Astrocyte of the spinal cord (primary cell): ENCODE data around the gene KCNK17.

Experiments used
- DNase-seq: peaks from one replicate; pipeline ENCODE4 v3.0.0; 2011; ENCODE audit warnings: low read depth, low spot score
- H3K4me3 ChIP-seq: 2 replicates; pipeline ENCODE4 v1.5.1; 2011; ENCODE audit warnings: low read depth, mild to moderate bottlenecking, low read length, moderate library complexity
- in situ Hi-C: cut with HindIII; loops from 2 replicates; pipeline ENCODE4 v1.10.0; 2017; ENCODE audit warnings: low sequenced_read_pairs
- TF ChIP-seq, protein P1 (sequence below): IDR thresholded peaks from 2 replicates; pipeline ENCODE4 v1.5.1; 2012; ENCODE audit warnings: low read depth, mild to moderate bottlenecking, low read length, inconsistent platforms

The KCNK17 gene

GRCh38 chr6:39343396-39343870, 29.2 kb upstream of the KCNK17 start:
- H3K4me3 ChIP-seq = no peak overlapping the region
- TF ChIP-seq, protein P1, sequence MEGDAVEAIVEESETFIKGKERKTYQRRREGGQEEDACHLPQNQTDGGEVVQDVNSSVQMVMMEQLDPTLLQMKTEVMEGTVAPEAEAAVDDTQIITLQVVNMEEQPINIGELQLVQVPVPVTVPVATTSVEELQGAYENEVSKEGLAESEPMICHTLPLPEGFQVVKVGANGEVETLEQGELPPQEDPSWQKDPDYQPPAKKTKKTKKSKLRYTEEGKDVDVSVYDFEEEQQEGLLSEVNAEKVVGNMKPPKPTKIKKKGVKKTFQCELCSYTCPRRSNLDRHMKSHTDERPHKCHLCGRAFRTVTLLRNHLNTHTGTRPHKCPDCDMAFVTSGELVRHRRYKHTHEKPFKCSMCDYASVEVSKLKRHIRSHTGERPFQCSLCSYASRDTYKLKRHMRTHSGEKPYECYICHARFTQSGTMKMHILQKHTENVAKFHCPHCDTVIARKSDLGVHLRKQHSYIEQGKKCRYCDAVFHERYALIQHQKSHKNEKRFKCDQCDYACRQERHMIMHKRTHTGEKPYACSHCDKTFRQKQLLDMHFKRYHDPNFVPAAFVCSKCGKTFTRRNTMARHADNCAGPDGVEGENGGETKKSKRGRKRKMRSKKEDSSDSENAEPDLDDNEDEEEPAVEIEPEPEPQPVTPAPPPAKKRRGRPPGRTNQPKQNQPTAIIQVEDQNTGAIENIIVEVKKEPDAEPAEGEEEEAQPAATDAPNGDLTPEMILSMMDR = no peak
- in situ Hi-C loops = no loop called here
- DNase-seq = no peak

GRCh38 chr6:39342692-39343395, 28.6 kb upstream of the KCNK17 start:
- no peak for DNase-seq
- no peak overlapping the region for H3K4me3 ChIP-seq
- TF ChIP-seq, protein P1 = no peak
- in situ Hi-C loops = no loop called here

DNA sequence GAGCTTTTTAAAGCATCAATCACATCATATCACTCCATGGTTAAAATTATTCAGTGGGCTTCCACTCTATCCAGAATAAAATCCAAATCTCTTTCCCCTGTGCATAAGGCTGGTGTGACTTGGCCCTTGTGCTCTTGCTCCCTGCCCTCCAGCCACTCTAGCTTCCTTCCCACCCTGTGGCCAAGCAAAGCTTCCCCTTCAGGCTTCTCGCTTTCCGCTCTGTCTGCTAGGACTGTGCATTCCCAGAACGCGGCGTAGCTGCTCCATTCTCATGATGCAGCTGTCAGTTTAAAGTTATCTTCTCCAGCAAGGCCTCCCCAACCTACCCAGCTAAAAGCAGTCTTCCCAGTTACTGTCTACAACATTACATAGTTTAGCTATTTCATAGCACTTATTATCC, 27.7 kb upstream of the KCNK17 start:
- H3K4me3 ChIP-seq = no peak overlapping the region
- TF ChIP-seq, protein P1 = no peak
- in situ Hi-C loops = no loop called here
- no peak for DNase-seq

DNA sequence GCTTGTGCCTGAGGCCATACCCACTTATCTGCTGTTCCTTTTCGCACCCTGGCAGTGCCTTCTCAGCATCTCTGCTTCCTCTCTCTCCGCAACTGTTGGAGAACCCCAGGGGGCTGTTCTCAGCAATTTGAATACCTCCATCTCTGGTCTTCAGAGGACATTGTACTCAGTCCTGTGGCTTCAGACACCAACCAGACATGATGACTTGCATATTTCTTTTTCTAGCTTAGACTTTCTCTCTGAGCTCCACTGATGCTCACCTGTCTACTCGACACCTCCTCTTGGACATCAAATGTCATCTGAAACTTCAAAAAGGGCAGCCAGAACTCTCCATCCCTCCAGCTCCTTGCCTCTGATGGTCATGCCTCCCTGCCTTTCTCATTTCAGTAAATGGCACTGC, 27.1 kb upstream of the KCNK17 start:
- in situ Hi-C loops = no loop called here
- TF ChIP-seq, protein P1 = no peak
- no peak for DNase-seq
- no peak overlapping the region for H3K4me3 ChIP-seq

- in situ Hi-C loops = no loop called here
- no peak for DNase-seq
- TF ChIP-seq, protein P1 = no peak
- H3K4me3 ChIP-seq = no peak overlapping the region
Observed at GRCh38 chr6:39339868-39340550, 25.8 kb upstream of the KCNK17 start.

GRCh38 chr6:39339096-39339867, 25.1 kb upstream of the KCNK17 start:
- no peak for DNase-seq
- TF ChIP-seq, protein P1 = no peak
- H3K4me3 ChIP-seq = no peak overlapping the region
- in situ Hi-C loops = no loop called here
